NCI-H1694 (cell line): ENCODE results near the gene GSTM4.

ENCODE experiments used
- DNase-seq: peaks from one replicate; lab custom pipeline; 2025; lab: John Stamatoyannopoulos, UW

The GSTM4 gene

DNA sequence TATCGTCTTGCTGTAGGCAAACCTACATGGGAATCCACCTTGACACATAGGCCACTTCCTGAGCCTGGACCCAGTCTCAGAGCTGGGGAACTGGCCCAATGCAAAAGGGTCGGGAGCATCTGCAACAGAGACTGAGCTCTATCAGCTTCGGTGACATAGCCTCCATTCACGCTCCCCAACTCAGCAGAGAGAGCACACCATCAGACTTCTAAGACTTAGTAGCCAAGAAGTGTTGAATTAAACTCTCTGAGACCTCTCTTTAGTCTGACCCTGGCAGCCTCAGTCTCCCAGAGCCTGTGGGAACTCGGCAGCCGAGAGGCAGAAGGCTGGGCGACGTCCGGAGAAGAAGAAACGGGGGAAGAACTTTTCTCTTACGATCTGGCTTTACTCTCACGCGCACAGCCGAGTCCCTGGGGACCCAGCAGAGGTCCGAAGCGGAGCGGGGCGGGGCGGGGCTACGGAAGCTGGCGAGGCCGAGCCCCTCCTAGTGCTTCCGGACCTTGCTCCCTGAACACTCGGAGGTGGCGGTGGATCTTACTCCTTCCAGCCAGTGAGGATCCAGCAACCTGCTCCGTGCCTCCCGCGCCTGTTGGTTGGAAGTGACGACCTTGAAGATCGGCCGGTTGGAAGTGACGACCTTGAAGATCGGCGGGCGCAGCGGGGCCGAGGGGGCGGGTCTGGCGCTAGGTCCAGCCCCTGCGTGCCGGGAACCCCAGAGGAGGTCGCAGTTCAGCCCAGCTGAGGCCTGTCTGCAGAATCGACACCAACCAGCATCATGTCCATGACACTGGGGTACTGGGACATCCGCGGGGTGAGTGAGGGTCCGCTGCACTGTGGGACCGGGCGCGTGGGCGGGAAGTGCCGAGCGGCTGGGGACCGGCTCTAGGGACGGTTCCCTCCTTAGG is at the start of gene GSTM4:
Gene GSTM4, plus strand, starts transcription at position 485 of the 905 bp plus-strand sequence. Its CDS starts 291 bp downstream, at position 776.
- DNase-seq: no peak

- DNase-seq: no peak
These were observed 46.0 kb upstream of the GSTM4 start for GRCh38 chr1:109609881-109610280.

DNA sequence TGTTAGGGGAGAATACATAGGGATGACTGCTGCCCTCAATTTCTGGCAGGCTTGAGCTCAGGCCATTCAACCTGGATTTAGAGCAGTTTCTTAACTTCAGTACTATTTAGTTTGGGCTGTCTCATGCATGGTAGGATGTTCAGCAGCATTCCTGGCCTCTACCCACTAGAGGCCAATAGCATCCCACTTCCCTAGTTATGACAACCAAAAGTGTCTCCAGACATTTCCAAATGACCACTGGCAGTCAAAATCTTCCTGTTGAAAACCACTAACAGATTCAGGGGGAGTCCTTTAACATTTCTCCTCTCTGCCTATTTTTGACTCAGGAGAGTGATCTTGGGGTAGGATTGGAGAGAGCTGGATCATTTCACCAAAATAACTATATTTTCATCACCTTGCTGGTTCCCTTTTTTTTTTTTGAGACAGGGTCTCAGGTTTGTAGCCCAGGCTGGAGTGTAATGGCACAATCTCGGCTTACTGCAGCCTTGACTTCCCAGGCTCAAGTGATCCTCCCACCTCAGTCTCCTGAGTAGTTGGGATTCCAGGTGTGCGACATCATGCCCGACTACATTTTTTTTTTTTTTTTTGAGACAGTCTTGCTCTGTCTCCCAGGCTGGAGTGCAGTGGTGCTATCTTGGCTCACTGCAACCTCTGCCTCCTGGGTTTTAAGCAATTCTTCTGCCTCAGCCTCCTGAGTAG is 45.1 kb upstream of the GSTM4 start:
- DNase-seq: no peak

DNA sequence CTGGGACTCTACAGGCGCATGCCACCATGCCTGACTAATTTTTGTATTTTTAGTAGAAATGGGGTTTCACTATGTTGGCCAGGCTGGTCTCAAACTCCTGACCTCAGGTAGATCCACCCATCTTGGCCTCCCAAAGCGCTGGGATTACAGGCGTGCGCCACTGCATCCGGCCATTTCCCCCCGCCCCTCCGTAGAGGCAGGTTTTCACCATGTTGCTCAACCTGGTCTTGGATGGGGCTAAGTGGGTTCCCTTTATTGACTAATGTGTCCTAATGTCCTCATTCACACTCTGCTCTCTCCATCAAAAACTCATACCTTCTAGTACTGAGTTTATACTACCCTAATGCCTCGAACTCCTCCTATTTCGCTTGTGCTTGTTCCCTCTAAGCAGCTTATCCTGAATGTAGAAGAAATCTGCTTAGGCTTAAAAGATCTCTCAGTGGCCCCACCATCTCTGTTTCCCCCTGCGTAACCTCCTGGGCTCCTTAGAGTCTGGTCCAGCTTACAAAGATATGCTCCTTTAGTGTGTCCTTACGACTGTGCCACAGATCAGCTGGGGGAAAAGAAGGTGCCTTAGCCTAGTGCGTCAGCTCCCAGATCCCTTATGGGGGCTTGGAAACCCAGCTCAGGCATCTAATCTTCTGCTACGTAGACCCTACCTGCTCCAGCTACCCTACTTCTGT is 44.5 kb upstream of the GSTM4 start:
- no peak for DNase-seq

GRCh38 chr1:109613361-109614147 is 42.3 kb upstream of the GSTM4 start:
- DNase-seq: no peak

GRCh38 chr1:109615879-109616278 is 40.0 kb upstream of the GSTM4 start:
- DNase-seq: no peak

- DNase-seq: no peak
These were observed 39.5 kb upstream of the GSTM4 start for GRCh38 chr1:109616391-109616790.

- no peak for DNase-seq
These were observed 38.6 kb upstream of the GSTM4 start for GRCh38 chr1:109617291-109617801.

DNA sequence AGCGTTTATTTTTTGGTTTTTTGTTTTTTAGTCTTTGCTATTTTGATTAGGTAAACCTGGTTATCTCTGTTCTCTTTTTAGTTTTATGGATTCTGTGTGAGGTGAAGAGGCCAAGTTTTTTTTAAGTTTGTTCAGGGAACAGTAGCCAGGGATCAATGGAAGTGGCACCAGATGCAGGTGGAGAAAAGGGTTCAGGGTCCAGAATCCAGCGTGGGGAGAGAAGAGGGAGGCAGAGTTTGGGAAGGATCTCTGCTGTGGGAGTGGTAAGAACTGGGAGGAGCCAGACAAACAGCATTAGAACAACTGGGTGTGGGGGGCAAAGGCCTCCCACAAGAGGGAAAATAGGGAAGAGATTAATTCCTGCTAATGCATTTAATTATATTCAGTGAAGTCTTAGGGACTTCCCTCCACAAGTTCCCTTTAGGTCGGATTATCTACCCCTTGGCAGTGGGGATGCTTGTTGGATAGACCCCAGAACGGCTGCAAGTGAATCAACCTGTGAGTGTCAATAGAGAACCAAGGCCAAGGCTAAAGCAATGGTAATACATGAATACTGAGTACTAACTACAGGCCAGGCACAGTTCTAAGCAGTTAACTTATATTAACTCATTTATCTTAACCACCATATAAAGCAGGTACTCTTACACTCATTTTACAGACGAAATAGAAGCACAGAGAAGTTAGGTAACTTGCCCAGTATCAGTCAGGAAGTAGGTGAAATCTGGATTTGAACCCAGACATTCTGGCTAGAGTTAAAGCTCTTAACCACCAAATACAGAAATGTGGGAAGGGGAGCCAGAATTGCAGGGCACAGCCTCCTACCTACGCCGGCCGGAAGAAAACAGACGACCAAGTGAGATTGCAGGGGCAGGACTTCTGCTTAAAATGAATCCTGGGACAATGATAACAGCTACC is 37.0 kb upstream of the GSTM4 start:
- DNase-seq: no peak

GRCh38 chr1:109619576-109620400 is 36.1 kb upstream of the GSTM4 start, which contains the start of the genes AMPD2 and GNAT2:
Gene AMPD2 (plus strand): TSS chr1:109619837. CDS start chr1:109621176, 1,339 bp downstream.
Gene GNAT2 (minus strand): TSS chr1:109619616. CDS start chr1:109612870, 6,746 bp downstream.
- DNase-seq: no peak

DNA sequence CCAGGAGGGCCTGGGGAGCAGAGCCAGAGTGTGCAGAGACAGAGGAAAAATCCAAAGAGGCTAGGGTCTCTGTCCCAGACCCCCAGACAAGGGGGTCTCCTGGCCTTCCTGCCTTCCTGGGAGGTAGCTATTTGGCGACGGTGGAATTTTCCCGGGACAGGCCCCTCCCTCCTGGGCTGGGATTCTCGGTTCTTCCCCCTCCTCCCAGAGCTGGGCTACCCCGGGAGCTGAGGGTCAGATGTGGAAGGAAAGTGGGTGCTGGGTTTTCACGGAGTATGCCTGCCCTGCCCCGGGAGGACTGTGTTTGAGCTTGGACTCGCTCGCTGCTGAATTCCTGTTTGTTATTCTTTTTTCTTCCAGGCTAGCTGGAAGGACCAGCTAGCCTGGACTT is 35.5 kb upstream of the GSTM4 start:
- DNase-seq: no peak

- DNase-seq: peak; percentile 93
These were observed 35.0 kb upstream of the GSTM4 start for GRCh38 chr1:109620841-109621286.

DNA sequence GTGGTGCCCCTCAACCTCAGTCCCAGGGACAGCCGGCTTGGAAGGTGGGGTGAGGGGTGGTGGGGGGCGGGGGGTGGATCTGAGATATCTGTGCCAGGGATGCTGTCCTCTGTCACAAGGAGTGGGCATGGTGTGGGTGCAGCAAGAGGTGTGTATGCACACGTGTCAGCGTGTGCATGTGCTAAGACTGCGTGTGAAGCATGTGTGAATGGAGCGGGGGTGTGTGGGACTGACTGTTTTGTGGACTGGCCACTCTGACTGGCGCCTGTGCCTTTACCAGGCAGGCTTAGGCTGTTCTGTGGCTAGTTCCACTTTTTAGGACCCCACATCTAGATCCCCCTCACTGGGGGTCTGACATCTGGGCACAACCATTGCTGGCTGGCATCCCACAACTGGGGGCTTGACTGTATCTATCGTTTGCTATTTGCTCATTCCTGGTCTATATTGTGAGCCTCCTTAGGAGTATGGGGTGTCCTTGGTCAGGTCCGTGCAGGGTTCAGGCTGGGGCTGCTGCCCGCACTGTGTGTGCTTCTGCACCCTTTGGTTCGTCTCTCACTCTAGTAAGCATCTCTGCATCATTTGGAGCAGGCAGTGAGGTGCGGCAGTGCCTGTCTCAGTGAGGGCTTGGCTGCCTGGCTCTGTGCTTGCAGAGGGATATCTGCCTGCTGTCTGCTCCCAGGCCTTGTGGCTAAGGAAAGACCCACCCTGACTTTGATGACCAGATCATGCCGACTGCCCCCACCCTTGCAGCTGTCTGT is 34.3 kb upstream of the GSTM4 start:
- DNase-seq: no peak

DNA sequence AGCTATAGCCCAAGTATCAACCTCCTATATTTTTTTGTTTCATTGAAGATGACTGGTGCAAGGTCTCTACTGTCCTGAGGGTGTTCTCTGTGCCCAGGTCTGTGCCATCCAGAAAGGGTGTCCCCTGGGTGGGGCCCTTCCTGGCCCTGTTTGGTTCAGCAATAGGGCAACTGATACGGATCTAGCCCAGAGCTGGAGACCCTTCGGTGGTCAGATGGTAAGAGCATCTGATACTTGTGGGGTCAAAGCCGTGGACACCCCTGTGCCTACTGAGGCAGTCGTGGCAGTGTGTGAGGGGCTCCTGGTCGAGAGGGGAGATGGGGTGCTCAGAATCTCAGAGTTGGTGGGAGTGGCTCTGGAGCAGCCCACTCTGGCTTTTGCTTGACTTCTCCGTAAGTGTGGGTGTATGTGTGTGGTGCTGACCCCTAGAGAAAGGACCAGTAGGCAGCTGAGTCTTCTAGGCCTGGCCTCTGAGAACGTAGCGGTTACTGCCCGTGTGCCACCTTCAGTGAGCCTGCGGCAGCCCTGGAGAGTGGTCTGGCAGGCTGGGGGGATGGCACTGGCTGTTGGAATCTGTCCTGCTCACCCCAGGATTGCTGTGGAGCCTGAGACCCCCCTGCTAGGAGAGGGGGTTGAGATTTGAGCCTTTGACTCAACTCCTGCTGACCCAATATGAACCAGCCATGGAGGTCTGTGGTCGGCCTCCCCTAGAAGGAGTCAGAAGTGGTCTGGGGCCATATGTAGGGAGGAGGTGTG is 33.6 kb upstream of the GSTM4 start:
- no peak for DNase-seq

- DNase-seq: no peak
These were observed 33.0 kb upstream of the GSTM4 start for GRCh38 chr1:109622895-109623294.

DNA sequence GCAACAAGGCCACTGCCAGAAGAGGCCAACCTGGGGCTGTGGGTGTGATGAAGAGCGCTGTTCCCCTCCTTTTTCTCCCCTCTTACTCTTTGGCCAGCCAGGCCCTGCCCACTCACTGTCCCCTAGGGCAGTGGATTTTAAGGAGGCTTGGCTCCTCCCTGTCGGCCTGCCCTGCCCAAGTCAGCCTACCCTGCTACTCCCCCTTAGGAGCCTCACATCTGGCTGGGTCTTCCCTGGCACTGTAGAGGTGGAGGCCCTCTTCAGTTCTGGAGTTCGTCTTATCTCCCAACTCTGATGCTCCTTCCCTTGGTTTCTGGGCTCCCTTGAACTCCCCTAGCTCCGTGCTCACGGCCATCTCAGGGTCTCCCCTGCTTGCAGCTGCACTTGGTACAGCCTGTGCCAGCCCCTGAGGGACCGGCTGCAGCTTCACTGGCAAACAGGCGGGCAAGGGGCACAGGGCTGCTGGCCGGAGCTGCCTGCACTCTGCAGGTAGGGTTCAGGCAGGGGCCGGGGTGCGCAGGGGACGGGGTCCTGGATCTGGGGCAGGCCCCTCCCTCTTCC is 32.2 kb upstream of the GSTM4 start:
- no peak for DNase-seq

GRCh38 chr1:109624201-109625010 is 31.5 kb upstream of the GSTM4 start:
- no peak for DNase-seq
